GM21825 (cell line): Measurements from ENCODE around the gene MYBBP1A.

Experiments used
- ATAC-seq: cut with Tn5 transposase; IDR thresholded peaks from one replicate; pipeline ENCODE4 v1.9.1; 2021; ENCODE audit warnings: mild to moderate bottlenecking, moderate library complexity; ENCODE audit not compliant: unreplicated experiment

The MYBBP1A gene

DNA sequence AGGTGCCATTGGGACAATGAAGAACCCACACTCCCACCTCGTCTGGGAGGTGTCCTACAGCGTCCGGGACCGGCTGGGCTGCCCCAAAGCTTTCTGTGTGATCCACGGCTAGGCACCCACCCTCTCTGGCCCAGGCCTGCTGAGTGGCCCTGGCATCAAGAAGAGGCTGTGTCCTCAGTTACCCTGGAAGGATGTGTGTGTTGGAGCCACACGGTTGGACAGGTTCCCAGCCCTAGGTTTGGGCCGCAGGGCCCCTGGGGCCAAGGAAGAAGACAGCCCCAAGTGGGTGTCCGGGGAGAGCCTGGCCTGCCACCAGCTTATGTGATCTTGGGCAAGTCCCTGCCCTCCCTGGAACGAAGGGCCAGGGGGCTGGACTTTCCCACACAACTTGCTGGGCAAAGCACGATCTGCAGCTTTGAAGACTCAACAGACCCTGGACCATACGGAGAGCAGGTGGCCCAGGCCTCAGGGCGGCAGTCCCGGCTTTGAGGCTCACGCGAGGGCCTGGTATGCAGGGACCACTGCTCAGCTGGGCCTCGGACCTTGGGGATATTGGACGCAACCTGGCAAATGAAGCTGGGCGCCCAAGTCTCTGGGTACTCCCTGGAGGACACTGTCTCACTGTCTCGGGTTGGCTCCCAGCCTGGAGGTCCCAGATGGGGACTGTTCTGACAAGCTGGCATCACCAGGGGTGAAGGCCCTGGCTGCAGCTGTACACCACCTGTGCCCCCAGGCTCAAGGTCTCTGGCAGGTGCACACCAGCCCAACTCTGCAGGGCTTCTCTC lies 17.5 kb downstream of the MYBBP1A start:
- ATAC-seq = no peak

DNA sequence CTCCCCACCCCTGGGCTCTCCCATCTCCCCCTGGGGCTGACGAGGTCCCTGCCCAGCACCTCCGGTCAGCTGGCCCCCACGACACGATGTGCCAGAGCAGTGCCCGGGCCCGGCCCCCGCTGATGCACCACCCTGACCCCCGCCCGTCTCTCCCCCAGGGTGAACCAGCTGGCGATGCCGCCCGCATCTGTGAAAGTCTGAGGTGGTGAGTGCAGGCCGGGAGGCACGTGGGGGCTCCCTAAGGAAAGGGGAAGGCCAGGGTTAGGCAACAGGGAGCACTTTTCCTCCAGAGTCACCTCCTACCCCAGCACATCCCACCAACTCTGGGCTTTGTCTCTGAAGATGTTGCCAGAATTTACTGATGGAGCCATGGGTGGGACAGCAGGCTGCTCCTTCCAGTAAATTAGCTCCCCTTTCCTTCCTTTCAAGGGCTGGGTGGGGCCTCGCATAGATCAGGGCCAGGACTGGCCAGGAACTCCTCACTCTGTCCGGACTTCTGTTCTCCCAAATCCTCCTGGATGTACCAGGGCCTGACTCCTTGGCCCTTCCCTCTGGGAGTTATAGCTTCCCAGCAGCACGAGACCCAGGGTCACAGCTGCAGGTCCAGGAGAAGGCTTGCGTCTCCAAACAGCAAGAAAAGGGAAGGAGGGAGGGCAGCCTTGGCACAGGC lies 18.3 kb downstream of the MYBBP1A start:
- ATAC-seq = no peak

DNA sequence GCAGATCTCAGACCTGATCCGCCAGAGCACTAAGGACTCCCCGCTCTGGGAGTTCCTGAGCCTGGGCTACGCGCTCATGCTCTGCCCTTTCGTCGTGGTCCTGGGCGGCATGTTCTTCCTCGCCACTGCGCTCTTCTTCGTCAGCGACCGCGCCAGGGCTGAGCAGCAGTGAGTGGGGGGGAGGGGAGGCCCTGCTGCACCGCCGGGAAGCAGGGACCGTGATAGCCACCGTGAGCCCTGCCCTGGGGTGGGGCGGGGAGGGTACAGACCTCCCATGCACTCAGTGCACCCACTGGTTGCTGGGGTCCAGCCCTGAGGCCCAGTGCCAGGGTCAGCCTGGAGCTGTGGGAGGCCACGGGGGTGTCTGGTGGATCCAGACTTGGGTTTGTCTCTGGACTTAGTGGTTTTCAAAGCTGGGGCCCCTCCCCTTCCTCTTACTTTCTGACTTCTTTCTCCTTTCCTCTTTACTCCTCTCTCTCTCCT lies 18.9 kb downstream of the MYBBP1A start:
- ATAC-seq = no peak

DNA sequence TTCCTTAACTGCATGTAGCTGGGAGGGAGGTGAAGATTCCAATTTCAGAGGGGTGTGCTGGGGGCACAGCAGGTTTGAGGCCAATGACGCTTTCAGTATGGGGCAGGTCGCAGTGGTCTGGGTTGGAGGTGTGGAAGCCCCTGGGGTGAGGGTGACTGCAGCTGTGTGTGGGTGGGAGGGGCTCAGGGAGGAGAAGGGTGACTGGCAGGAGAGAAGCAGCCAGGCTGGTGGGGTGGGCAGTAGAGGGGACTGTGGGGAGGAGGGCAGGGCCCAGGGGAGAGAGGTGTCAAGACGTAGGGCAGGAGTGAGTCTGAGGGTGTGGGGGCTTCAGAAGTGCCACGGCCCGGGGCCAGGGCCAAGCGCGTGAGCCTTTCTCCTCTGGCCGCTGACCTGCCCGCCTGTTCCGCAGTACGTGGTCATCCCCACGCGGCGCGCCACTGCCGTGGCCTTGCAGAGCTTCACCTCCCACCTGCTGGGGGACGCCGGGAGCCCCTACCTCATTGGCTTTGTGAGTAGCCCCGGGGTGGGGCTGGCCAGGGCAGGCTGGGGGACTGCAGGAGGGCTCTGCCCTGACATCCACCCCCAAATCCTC lies 19.4 kb downstream of the MYBBP1A start:
- ATAC-seq = no peak

DNA sequence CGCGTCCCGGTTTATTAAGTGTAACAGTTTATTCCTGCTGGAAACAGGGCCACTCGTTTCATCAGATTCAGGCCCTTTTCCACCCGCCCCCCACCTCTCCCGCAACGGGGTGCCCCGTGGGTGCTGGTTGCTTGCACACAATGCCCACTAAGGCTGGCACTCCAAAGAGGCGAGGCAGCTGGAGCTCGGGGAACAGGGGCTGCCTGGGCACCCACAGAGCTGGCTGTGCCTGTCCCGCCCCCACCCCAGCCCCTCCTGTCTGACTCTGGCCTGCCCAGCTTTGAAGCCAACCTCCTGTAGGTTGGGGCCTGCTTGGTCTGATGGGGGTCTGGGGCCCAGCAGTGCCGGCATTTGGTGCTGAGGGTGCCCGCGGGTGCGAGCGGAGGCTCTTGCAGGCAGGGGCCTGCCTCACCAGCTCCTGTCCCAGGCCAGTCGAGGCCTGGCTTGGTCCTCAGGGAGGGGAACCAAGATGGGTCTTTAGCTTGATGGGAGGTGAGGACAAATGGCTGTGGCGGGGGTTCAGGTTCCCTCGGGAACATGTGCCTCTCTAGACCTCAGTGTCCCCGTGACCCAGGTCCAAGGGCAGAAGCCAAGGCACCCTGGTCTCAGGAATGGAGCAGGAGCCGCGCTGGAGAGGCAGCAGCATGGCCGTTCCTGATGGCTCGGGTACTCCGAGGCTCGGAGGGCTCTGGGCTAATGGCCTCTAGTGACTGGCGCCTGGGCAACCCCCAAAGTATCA lies 20.1 kb downstream of the MYBBP1A start:
- ATAC-seq = no peak

DNA sequence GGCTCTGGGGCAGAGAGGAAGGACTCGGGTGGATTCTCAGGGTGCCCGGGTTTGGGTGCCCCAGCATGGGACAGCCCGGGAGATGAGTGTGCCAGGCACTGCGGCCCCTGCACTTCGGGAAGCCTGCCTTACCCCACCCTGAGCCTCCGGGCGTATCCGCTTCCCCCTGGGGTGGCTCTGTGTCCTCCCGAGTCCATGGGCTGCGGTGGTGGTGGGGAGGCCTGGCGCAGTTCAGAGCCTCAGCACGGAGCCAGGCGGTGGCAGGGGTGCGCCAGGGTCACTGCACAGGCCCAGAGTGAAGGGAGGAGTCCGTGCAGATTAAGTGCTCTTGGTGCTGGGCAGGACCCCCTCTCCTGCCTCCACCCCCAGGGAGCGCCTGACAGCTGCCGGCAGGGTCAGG lies 20.7 kb downstream of the MYBBP1A start:
- ATAC-seq = no peak

DNA sequence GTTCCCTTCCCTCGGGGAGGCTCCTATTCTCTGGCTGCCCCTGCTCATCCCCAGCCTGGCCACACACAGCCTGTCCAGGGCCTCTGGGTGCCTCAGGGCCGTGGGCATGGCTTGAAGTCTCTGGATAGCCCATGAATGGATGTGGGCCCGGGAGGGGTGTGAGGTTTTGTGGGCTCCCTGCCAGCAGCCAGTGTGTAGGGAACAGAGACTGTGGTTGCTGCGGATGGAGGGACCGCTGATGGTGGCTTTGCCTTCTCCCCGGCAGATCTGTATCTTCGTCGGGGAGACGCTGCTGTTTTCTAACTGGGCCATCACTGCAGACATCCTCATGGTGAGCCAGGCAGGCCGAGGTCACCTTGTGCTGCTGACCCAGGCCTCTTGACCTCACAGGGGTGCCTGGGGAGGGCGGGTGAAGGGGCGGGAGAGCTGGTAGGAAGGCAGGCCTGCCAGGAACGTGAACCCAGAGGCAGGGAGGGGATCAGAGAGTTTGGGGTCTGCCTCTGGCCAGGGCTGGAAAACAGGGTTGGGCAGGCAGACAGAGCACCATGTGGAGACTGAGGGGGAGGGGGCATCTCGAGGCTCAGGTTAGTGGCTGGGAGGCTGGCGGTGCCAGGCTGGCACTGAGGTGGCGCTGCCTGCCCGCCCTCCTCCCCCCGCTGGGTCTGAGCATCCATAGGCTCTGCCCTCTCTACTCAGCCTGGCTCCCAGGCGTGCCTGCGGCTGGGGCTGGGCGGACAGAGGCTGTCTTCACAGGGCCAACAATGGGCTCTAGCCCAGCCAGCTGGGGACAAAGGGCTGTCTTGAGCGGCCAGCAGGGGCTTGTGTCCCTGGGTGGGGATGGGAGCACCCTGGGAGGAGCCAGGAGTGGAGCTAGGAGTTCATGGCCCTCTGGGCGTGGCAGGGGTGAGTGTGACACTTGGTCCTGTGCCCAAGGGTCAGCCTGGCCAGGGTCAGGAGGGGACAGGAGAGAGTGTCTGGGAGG lies 21.4 kb downstream of the MYBBP1A start:
- no peak for ATAC-seq

DNA sequence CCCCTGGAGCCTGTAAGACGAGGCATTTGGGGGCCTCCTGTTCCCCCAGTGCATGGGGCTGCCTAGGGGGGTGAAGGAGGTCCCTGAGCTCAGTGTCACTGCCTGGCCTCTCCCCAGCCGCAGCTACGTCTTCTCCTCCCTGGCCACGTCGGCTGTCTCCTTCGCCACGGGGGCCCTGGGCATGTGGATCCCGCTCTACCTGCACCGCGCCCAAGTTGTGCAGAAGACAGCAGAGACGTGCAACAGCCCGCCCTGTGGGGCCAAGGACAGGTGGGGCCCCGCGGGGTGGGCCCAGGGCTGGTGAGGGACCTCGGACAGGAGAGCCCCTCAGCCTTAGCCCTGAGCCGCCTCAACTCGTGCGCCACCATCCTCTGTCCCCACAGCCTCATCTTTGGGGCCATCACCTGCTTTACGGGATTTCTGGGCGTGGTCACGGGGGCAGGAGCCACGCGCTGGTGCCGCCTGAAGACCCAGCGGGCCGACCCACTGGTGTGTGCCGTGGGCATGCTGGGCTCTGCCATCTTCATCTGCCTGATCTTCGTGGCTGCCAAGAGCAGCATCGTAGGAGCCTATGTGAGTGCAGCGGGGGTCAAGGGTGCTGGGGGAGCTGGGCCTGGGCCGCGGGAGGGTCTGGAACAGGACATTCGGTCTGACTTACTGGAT lies 22.2 kb downstream of the MYBBP1A start:
- ATAC-seq = no peak

DNA sequence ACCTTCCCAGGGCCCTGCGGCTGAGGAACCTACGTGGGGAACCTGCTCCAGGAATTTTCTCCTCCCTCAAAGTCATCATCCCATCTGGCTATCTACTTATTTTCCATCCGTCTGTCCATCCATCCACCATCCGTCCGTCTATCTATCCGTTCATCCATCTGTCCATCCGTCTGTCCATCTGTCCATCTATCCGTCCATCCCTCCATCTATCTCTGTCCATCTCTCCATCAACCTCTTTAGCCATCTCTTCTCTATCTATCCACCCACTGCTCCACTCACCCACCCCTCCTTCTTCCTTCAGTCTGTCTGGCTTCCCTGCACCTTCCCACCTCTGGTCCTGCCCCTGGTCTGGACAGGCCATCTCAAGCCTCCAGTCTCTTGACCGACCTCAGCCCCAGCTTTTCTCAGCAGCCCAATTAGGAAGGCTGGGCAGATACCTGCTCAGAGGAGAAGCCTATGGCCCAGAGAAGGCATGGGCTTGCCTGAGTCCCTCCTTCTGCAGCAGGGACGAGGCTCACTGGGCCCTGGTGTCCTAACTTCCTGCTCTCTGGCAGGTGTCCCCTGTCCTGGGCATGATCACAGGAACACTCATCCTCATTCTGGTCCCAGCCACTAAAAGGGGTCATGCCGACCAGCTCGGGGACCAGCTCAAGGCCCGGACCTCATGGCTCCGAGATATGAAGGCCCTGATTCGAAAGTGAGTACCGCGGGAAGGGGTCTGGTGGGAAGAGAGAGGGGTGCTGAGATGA lies 23.0 kb downstream of the MYBBP1A start:
- no peak for ATAC-seq

DNA sequence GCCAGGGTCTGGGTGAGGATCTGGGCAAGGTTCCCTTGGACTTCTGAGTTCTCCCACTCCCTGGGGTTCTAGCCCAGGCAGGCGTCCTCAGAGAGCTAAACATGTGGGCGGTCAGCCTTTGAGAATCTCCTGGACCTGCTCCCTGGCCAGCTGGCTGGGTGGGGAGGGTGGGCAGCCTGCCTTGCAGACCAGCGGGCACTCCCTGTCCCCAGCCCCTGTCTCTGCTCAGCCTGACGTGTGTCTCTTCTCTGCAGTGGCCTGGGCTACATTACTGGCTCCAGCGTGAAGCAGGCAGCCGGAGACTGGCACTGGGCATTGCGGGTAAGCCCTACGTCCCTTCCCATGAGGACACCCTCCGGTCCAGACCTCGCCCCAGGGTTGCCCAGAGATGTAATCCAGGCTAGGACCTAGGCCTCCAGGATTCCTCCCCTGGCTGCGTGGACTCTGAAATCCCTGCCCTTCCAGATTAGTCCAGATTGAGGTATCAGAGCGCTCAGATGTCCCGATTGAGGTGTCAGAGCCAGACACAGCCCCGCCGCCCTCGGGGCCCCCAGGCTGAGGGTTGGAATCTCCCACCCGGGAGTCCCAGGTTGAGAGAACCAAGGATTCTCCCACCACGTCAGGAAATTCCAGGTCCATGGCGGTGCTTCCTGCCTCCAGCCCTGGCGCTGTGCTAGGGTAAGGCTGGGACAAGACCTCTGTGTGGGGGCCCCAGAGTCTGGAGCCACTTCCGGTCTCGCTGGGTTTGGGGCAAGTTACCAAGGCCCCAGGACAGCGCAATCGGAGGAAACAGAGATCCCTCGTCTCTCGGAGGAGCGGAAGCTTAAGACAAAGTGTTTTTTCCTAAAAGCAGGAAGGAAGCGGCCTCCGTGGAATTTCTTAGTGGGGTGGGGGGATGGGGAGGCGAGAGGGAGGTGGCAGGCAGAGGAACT lies 24.1 kb downstream of the MYBBP1A start:
- no peak for ATAC-seq

DNA sequence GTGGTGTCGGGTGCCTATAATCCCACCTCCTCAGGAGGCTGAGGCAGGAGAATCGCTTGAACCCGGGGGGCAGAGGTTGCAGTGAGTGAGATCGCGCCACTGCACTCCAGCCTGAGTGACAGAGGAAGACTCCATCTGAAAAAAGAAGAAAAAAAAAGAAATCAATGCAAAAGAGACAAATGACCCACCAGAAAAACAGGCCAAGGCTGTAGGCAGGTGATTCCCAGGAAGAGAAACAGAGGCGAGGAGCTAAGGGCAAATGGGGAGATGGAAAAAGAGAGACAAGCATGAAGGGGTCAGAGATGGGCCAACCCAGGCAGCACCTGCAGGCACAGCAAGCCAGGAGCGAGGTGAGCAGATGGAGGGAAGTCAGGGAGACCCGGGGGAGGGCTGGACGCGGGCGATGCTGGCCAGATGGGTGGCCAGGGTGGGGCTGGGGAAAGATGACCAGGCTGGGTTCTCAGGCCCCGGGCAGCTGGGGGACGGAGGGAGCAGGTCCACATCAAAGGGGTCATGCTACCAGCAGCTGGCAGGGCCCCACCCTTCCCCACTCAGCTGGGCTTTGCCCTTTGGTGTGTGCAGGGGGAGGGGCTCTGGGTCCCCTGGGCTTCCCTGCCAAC lies 25.5 kb downstream of the MYBBP1A start:
- no peak for ATAC-seq

DNA sequence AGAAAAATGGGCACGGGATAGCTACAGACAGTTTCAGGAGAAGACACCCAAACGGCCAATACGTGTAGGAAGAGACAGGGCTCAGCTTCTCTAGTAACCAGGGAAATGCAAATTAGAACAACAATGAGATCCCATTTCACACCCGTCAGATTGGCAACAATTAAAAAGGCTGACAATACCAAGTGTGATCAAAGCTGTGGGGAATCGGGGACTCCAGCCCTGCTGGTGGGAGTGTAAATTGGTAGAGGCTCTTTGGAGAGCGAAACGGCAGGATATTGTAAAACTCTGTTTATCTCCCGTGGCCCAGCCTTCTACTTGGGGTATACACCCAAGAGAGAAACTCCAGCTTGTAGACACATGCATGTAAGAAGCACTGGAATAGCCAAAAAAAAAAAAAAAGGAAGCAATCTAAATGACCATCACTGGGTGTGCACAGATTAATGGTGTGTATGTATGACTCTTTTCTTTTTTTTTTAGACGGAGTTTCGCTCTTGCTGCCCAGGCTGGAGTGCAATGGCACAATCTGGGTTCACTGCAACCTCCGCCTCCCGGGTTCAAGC lies 27.5 kb downstream of the MYBBP1A start:
- ATAC-seq = no peak

DNA sequence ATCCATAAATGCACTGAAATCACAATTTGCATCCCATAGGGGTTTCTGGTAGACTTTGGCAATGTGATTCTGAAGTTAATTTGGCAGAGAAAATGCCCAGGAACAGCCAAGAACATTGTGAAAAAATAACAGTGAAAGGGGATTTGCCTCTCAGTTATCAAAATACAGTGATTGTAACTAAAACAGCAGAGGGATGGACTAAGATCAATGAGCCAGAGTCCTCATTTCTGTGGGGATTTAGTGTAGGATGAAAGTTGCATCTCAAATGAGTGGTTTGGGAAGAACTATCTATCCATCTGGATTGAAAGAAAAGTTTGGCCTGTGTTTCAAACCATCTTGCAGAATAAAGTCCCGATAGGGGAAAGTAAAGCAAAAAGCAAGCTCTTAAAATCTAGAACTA lies 28.1 kb downstream of the MYBBP1A start:
- ATAC-seq = no peak

DNA sequence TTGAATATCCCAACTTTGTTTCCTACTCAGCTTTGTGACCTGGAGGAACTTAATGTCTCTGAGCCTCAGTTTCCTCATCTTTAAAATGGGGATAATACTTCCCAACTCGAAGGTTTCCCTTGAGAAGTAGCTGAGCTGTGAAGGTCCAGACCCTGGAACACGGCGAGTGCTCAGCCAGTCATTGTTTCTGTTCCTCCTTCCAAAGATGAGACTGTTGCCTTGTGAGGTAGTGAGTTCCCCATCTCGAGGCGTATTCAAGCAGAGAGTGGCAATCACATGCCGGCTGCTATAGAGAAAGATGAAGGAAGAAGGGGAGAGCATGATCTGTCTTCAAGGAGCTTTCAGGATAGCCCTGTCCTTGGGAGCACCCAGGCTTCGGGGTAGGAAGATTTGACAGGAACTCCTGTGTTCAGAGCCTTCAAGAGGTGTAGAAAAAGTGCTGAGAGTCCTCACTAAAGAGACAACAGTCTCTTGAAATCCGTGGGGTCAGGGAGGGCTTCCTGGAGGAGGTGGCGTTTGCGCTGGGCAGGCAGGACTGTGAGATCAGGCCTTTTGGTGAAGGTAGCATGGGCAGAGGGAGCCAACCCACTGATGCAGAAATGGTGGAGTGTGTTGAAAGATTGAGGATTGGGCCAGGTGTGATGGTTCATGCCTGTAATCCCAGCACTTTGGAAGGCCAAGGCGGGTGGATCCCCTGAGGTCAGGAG lies 29.3 kb downstream of the MYBBP1A start:
- no peak for ATAC-seq

DNA sequence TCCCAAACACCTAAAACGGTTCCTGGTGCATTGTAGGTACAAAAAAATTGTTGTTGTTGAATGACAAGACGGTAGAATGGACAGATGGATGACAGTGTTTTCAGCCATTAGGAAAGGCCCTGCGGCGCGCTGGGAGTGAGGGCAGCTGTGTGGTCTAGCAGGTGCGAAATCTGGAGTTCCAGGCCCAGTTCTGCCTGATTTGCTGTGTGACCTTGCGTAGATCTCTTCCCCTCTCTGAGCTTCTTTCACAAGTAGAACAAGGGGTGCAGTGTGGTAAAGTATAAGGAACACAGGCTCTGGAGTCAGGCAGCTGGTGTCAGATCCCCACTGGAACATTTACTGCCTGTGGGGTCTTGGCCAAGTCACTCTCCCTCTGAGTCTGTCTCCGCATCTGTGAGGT lies 31.2 kb downstream of the MYBBP1A start:
- no peak for ATAC-seq

DNA sequence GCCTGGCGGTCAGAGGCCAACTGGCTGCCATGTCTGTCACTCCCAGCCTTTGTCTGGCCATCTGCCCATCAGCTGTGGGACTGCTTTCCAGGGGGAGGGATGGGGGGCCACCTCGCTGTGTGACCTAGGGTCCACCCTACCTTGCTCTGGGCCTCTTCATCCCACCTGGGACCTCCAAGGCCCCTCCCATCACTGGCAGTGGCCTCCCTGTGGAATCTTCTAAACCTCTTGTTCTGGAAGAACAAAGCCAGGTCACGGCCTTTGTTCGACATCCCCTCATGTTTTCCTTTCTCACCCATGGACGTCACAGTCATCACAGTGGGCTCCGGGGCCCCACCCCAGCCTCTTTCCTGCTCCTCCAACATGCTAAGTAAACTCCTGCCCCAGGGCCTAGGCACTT lies 32.5 kb downstream of the MYBBP1A start:
- no peak for ATAC-seq
